Esophagus squamous epithelium (tissue), 5 donors: ENCODE data around the gene ELMO1. TPM values are rescaled to one million over a fixed set of nuclear protein-coding genes. Genes with fewer than 3 reads are reported as not detected.

Experiments
- DNase-seq: peaks from one replicate; lab custom pipeline; 2025; lab: John Stamatoyannopoulos, UW
- H3K27ac ChIP-seq, 4 donors: fragments of 200-600 bp; sonication (generic); one replicate each; pipeline ENCODE4 v1.5.1; 2016 to 2019; ENCODE audit warnings: mild to moderate bottlenecking in 1 of 4
- H3K27me3 ChIP-seq, 4 donors: fragments of 200-600 bp; sonication (generic); 1 replicate in 3 of 4; 2 replicates in 1 of 4; pipeline versions ENCODE4 v1.5.1 to v1.6.0; 2017 to 2021; ENCODE audit warnings: antibody characterized with exemption in 1 of 4
- H3K36me3 ChIP-seq, 3 donors: fragments of 200-600 bp; sonication (generic); one replicate each; pipeline ENCODE4 v1.5.1; 2016 to 2019
- H3K4me1 ChIP-seq, 3 donors: fragments of 200-600 bp; sonication (generic); one replicate each; pipeline ENCODE4 v1.5.1; 2017 to 2019
- H3K4me3 ChIP-seq, 4 donors: fragments of 200-600 bp; sonication (generic); 1 replicate in 3 of 4; 2 replicates in 1 of 4; pipeline ENCODE4 v1.5.1; 2016 to 2019; ENCODE audit warnings: mild to moderate bottlenecking in 2 of 4, moderate library complexity in 1 of 4
- H3K9me3 ChIP-seq, 3 donors: fragments of 200-600 bp; sonication (generic); one replicate each; pipeline ENCODE4 v1.5.1; 2016 to 2019
- CTCF ChIP-seq, 6 experiments: fragments of 450-650 bp in 4 of 6; fragments of 200-600 bp in 2 of 6; sonication (generic) in 2 of 6; IDR thresholded peaks; one replicate each; pipeline ENCODE4 v1.5.1; 2016 to 2019; ENCODE audit warnings: antibody characterized with exemption in 6 of 6, mild to moderate bottlenecking in 4 of 6, moderate library complexity in 4 of 6
- POLR2A ChIP-seq, 4 donors: fragments of 450-650 bp; IDR thresholded peaks; one replicate each; pipeline ENCODE4 v1.6.1; 2017; ENCODE audit warnings: antibody characterized with exemption in 4 of 4, mild to moderate bottlenecking in 4 of 4, moderate library complexity in 3 of 4
- WGBS, 2 donors: methylation state at CpG; one replicate each; pipeline ENCODE4 v1.1.5; 2018; 5-methylcytosine and 5-hydroxymethylcytosine counted together
- intact Hi-C: fragments of 100-400 bp; cut with DNase I; formaldehyde crosslinking; loops from one replicate; pipeline ENCODE4 v1.15.0; 2022
- total RNA-seq, 4 donors: library from RNA; depleted of rRNA; stranded (reverse); fragments of >200 nt; gene quantifications; one replicate each; pipeline ENCODE4 v1.1.0, GENCODE V29; 2016
- donor health status: DM: yes; HTN: yes; CAD: no.

ELMO1 gene
- total RNA-seq, 4 donors from 2014 or later, result 0.68 to 36.6 (median 11.8) TPM

- peak overlapping the region in 2 of 4 donors; percentile 24 to 48 for H3K27ac ChIP-seq
Measured at GRCh38 chr7:37344886-37345579, 103.6 kb downstream of the ELMO1 start.

GRCh38 chr7:37342688-37343471 lies 105.8 kb downstream of the ELMO1 start:
- no peaks in the 10 kb centered on the region for H3K36me3 ChIP-seq
- peak overlapping the region; percentile 23 to 74 (median 54) for H3K27ac ChIP-seq
- no peaks in the 10 kb centered on the region for H3K27me3 ChIP-seq
- no peak for DNase-seq
- 43 to 55% methylated on average over 11 to 16 of the region's 16 CpGs for WGBS, 2 donors
- peak overlapping the region in 3 of 4 donors; percentile 5 to 52 (median 34) for H3K4me3 ChIP-seq
- intact Hi-C loops, result no loop called here
- peaks cover 0 to 11% (median 0%) of the 10 kb centered on the region in 3 donors for H3K4me1 ChIP-seq
- TF ChIP-seq CTCF (IDR thresholded peaks at IDR 0.05) (no peak), POLR2A (IDR thresholded peaks at IDR 0.05) (no peak)
- H3K9me3 ChIP-seq, result no peaks in the 10 kb centered on the region

More at GRCh38 chr7:37344886-37345579, 103.6 kb downstream of the ELMO1 start:
- DNase-seq, result no peak
- WGBS, 2 donors, result 59 to 60% methylated on average over 9 of the region's 9 CpGs
- no peaks in the 10 kb centered on the region for H3K27me3 ChIP-seq
- H3K36me3 ChIP-seq, result no peaks in the 10 kb centered on the region
- intact Hi-C loops, result no loop called here
- no peaks in the 10 kb centered on the region for H3K9me3 ChIP-seq
- no peak overlapping the region for H3K4me3 ChIP-seq
- no peak for TF ChIP-seq POLR2A (IDR thresholded peaks at IDR 0.05)
- TF ChIP-seq CTCF (IDR thresholded peaks at IDR 0.05), result no peak
- H3K4me1 ChIP-seq, result peaks cover 0 to 11% (median 0%) of the 10 kb centered on the region in 3 donors

- intact Hi-C loops, result no loop called here
- H3K27me3 ChIP-seq, result no peaks in the 10 kb centered on the region
- WGBS, 2 donors, result 48 to 69% methylated on average over 8 of the region's 8 CpGs
- DNase-seq, result no peak
- peak overlapping the region in 3 of 4 donors; percentile 5 to 52 (median 34) for H3K4me3 ChIP-seq
- H3K27ac ChIP-seq, result peak overlapping the region in 3 of 4 donors; percentile 23 to 74 (median 74)
- no peaks in the 10 kb centered on the region for H3K9me3 ChIP-seq
- peaks cover 0 to 11% (median 0%) of the 10 kb centered on the region in 3 donors for H3K4me1 ChIP-seq
- no peaks in the 10 kb centered on the region for H3K36me3 ChIP-seq
- TF ChIP-seq POLR2A (IDR thresholded peaks at IDR 0.05) (no peak), CTCF (IDR thresholded peaks at IDR 0.05) (no peak)
Measured at GRCh38 chr7:37342176-37342687, 106.4 kb downstream of the ELMO1 start.

- Histone ChIP-seq H3K27me3 (no peaks in the 10 kb centered on the region), H3K27ac (no peak overlapping the region), H3K36me3 (no peaks in the 10 kb centered on the region), H3K9me3 (no peaks in the 10 kb centered on the region), H3K4me1 (peaks cover 0 to 11% (median 0%) of the 10 kb centered on the region in 3 donors), H3K4me3 (peak overlapping the region in 1 of 4 donors; percentile 6)
- 52 to 67% methylated on average over 5 to 6 of the region's 6 CpGs for WGBS, 2 donors
- DNase-seq, result no peak
- no peak for TF ChIP-seq CTCF (IDR thresholded peaks at IDR 0.05)
- no peak for TF ChIP-seq POLR2A (IDR thresholded peaks at IDR 0.05)
- intact Hi-C loops, result no loop called here
Measured at GRCh38 chr7:37341033-37341630, 107.5 kb downstream of the ELMO1 start.
